MCF 10A (cell line): Measurements from ENCODE around the gene MTMR12. TPM values are rescaled to one million over a fixed set of nuclear protein-coding genes. Genes with fewer than 3 reads are reported as not detected.

Experiments
- BruUV-seq: library from RNA; stranded (reverse); fragments of 400-500 nt; replicated peaks from 2 replicates; lab custom pipeline; 2021; lab: Mats Ljungman, UMichigan
- CTCF ChIA-PET: fragments of 300-600 bp; sonication (Branson Sonifier 250); formaldehyde crosslinking; extraction: SDS; loops from one replicate; lab custom pipeline; 2021; ENCODE audit warnings: antibody characterized with exemption, inconsistent platforms; lab: Yijun Ruan, JAX
- POLR2A ChIA-PET: fragments of 300-600, 350-650 bp; sonication (Branson Sonifier 250); formaldehyde crosslinking; extraction: SDS; loops from one replicate; lab custom pipeline; 2020; ENCODE audit warnings: antibody characterized with exemption, inconsistent platforms; lab: Yijun Ruan, JAX
- DNase-seq: peaks from one replicate; pipeline ENCODE4 v3.0.0-alpha.2; 2018; ENCODE audit not compliant: unreplicated experiment
- H3K27ac Mint-ChIP-seq: one replicate; pipeline ENCODE4 v1.8.0; 2022; ENCODE audit warnings: mild to moderate bottlenecking, low read depth, mixed read lengths; ENCODE audit not compliant: unreplicated experiment
- H3K27me3 Mint-ChIP-seq: one replicate; pipeline ENCODE4 v1.8.0; 2022; ENCODE audit warnings: mixed read lengths; ENCODE audit not compliant: insufficient read depth, unreplicated experiment
- H3K36me3 Mint-ChIP-seq: one replicate; pipeline ENCODE4 v1.8.0; 2022; ENCODE audit warnings: mild to moderate bottlenecking, moderate library complexity, mixed read lengths; ENCODE audit not compliant: insufficient read depth, unreplicated experiment
- H3K4me1 Mint-ChIP-seq: one replicate; pipeline ENCODE4 v1.8.0; 2022; ENCODE audit warnings: mixed read lengths; ENCODE audit not compliant: insufficient read depth, unreplicated experiment
- H3K4me3 Mint-ChIP-seq: one replicate; pipeline ENCODE4 v1.8.0; 2022; ENCODE audit warnings: mild to moderate bottlenecking, moderate library complexity, mixed read lengths; ENCODE audit not compliant: unreplicated experiment
- H3K9me3 Mint-ChIP-seq: one replicate; pipeline ENCODE4 v1.8.0; 2022; ENCODE audit warnings: mixed read lengths; ENCODE audit not compliant: unreplicated experiment
- intact Hi-C: fragments of 100-400 bp; cut with micrococcal nuclease; formaldehyde crosslinking; loops from 2 replicates; pipeline ENCODE4 v1.14.1; 2022
- total RNA-seq: library from RNA; stranded (reverse); gene quantifications from 2 replicates; pipeline ENCODE4 v1.2.3, GENCODE V29; 2022
- TF ChIP-seq, protein P1 (sequence below): fragments of 200-600 bp; IDR thresholded peaks from one replicate; pipeline ENCODE4 v1.8.0; 2022; ENCODE audit warnings: antibody characterized with exemption, mild to moderate bottlenecking; ENCODE audit not compliant: unreplicated experiment

Gene MTMR12
- total RNA-seq, 1 experiment from 2014 or later = 24.4 TPM

DNA sequence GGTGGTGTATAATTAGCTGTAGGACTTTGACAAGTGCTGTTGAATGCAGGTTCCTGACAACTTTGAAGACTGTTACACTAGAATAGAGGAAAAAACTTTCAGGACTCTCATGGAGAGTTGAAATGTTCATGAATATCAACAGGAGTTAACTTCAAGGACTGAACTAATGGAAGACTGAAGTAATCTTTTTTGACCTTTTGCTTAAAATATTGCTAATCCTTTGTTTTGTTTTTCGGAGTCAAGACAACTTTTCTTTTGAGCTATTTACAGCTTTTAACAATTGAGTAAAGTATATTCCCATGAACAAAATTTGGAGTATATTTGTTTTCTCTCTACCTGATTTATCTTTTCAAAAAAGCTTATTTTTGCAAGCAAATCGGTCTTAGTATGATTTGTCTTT lies 34.1 kb upstream of the MTMR12 start:
- BruUV-seq = no TSS peak
- Mint-ChIP-seq H3K36me3 (peaks cover 7% of the 10 kb centered on the region), H3K27me3 (no peaks in the 10 kb centered on the region), H3K9me3 (no peaks in the 10 kb centered on the region), H3K4me3 (no peak overlapping the region), H3K27ac (no peak overlapping the region), H3K4me1 (no peaks in the 10 kb centered on the region)
- ChIA-PET CTCF (no interaction called here), POLR2A (interaction anchor here (0.8 to 1.3 kb wide), 3 partner anchors 16 to 96 kb away, joined by 3 to 4 read pairs (median 3); no protein-coding TSS in a partner anchor)
- intact Hi-C loops = no loop called here
- TF ChIP-seq, protein P1, sequence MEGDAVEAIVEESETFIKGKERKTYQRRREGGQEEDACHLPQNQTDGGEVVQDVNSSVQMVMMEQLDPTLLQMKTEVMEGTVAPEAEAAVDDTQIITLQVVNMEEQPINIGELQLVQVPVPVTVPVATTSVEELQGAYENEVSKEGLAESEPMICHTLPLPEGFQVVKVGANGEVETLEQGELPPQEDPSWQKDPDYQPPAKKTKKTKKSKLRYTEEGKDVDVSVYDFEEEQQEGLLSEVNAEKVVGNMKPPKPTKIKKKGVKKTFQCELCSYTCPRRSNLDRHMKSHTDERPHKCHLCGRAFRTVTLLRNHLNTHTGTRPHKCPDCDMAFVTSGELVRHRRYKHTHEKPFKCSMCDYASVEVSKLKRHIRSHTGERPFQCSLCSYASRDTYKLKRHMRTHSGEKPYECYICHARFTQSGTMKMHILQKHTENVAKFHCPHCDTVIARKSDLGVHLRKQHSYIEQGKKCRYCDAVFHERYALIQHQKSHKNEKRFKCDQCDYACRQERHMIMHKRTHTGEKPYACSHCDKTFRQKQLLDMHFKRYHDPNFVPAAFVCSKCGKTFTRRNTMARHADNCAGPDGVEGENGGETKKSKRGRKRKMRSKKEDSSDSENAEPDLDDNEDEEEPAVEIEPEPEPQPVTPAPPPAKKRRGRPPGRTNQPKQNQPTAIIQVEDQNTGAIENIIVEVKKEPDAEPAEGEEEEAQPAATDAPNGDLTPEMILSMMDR = no peak
- no peak for DNase-seq

DNA sequence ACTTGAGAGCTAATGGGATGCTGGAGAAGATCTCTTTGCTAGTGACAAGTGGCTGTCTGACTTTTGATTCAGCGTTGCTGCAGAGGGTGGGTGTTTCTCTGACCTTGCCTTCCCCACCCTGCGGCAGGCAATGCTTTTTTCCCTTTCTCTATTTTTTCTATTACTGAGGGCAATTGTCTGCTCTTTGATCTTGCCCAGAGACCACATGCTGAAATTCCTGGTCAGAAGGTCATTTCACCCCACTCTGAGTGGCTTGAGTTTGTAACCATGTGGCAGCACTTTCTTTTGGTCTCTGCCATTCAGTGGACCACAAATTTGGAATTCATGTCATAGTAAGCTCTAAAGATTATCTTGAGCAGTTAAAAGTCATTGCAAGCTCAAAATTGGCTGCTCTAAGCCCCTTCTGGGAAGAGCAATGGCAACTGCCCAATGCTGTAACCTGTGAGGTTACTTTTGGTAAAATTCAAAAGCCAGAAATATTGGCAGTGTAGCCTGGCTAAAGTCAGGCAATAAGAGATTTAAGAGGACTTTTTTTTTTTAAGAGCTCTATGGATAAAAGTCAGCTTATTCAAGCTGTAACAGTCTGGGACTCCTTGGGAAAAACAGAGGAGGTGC lies 30.4 kb upstream of the MTMR12 start:
- no peak overlapping the region for H3K4me3 Mint-ChIP-seq
- no peaks in the 10 kb centered on the region for H3K36me3 Mint-ChIP-seq
- intact Hi-C loops = no loop called here
- H3K27ac Mint-ChIP-seq = no peak overlapping the region
- TF ChIP-seq, protein P1 = no peak
- H3K27me3 Mint-ChIP-seq = no peaks in the 10 kb centered on the region
- BruUV-seq = no TSS peak
- ChIA-PET POLR2A (no interaction called here), CTCF (interaction anchor here (0.6 to 1.0 kb wide), 4 partner anchors 14 to 463 kb away, joined by 3 to 4 read pairs (median 4); no protein-coding TSS in a partner anchor)
- H3K4me1 Mint-ChIP-seq = no peaks in the 10 kb centered on the region
- peaks cover 7% of the 10 kb centered on the region for H3K9me3 Mint-ChIP-seq
- DNase-seq = no peak

DNA sequence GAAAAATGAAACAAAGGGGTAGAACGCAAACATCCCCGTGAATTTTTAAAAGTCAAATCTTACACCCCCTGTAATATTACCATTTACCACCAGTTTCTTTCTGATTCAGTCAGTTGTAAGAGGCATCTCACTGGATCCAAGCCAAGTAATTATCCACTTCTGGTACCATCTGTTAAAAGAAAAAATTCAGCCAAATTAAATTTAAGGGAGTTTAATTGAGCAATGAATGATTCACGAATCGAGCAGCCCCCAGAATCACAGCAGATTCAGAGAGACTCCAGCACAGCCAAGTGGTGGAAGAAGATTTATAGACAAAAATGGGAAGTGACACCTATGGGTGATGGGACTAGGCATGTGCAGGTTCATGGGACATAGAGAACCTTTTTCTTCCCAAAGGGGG lies 29.9 kb upstream of the MTMR12 start:
- ChIA-PET CTCF (interaction anchor here (0.6 to 3.8 kb wide), 2 partner anchors 13 to 111 kb away, joined by 3 to 19 read pairs; no protein-coding TSS in a partner anchor), POLR2A (interaction anchor here (0.7 kb wide), 1 partner anchor 870 kb away, joined by 3 read pairs; no protein-coding TSS in a partner anchor)
- no peak overlapping the region for H3K4me3 Mint-ChIP-seq
- H3K9me3 Mint-ChIP-seq = peaks cover 7% of the 10 kb centered on the region
- no peaks in the 10 kb centered on the region for H3K36me3 Mint-ChIP-seq
- no peak overlapping the region for H3K27ac Mint-ChIP-seq
- no peaks in the 10 kb centered on the region for H3K27me3 Mint-ChIP-seq
- no TSS peak for BruUV-seq
- no peak for DNase-seq
- no peaks in the 10 kb centered on the region for H3K4me1 Mint-ChIP-seq
- TF ChIP-seq, protein P1 = no peak
- intact Hi-C loops = no loop called here

DNA sequence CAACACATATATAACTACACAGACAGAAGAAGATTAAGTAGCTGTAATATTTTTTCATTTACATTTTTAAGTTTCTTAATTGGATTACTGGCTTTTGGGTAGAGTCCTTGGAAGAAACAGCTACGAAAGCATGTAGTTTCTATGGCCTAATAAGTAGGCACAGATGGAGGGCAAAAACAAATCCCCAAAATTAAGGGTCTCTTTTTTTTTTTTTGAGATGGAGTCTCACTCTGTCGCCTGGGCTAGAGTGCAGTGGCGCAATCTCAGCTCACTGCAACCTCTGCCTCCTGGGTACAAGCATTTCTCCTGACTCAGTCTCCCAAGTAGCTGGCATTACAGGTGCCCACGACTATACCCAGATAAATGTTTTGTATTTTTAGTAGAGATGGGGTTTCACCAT lies 27.1 kb upstream of the MTMR12 start:
- POLR2A ChIA-PET = interaction anchor here (0.6 kb wide), 1 partner anchor 10 kb away, joined by 4 read pairs; no protein-coding TSS in a partner anchor
- no TSS peak for BruUV-seq
- H3K36me3 Mint-ChIP-seq = no peaks in the 10 kb centered on the region
- H3K27me3 Mint-ChIP-seq = no peaks in the 10 kb centered on the region
- no peak overlapping the region for H3K4me3 Mint-ChIP-seq
- intact Hi-C loops = no loop called here
- TF ChIP-seq, protein P1 = no peak
- CTCF ChIA-PET = interaction anchor here (0.7 to 3.8 kb wide), 4 partner anchors 10 to 242 kb away, joined by 3 to 19 read pairs (median 3); no protein-coding TSS in a partner anchor
- DNase-seq = no peak
- peaks cover 7% of the 10 kb centered on the region for H3K9me3 Mint-ChIP-seq
- no peaks in the 10 kb centered on the region for H3K4me1 Mint-ChIP-seq
- H3K27ac Mint-ChIP-seq = no peak overlapping the region
